Testis (tissue), 3 donors: ENCODE results near the gene ZNF205. TPM values are rescaled to one million over a fixed set of nuclear protein-coding genes. Genes with fewer than 3 reads are reported as not detected.

Source experiments
- DNase-seq: peaks from one replicate; pipeline ENCODE4 v3.0.0-alpha.2; 2019
- H3K27ac ChIP-seq, 2 donors: fragments of 200-600 bp; sonication (generic); one replicate each; pipeline ENCODE4 v1.5.1; 2019
- H3K27me3 ChIP-seq: fragments of 200-600 bp; sonication (generic); one replicate; pipeline ENCODE4 v1.5.1; 2019
- H3K36me3 ChIP-seq: fragments of 200-600 bp; sonication (generic); one replicate; pipeline ENCODE4 v1.5.1; 2017; ENCODE audit warnings: low read depth; ENCODE audit errors: missing control alignments
- H3K4me1 ChIP-seq: fragments of 200-600 bp; sonication (generic); one replicate; pipeline ENCODE4 v1.5.1; 2019
- H3K4me3 ChIP-seq, 2 donors: fragments of 200-600 bp; sonication (generic); one replicate each; pipeline ENCODE4 v1.5.1; 2017 to 2019
- H3K9me3 ChIP-seq: fragments of 200-600 bp; sonication (generic); one replicate; pipeline ENCODE4 v1.5.1; 2017
- CTCF ChIP-seq, 3 experiments: fragments of 450-650 bp in 2 of 3; fragments of 200-600 bp in 1 of 3; sonication (generic) in 1 of 3; IDR thresholded peaks; one replicate each; pipeline ENCODE4 v1.5.1; 2016 to 2019; ENCODE audit warnings: antibody characterized with exemption in 3 of 3, mild to moderate bottlenecking in 2 of 3, moderate library complexity in 1 of 3
- POLR2A ChIP-seq: fragments of 450-650 bp; IDR thresholded peaks from one replicate; pipeline ENCODE4 v1.6.1; 2017; ENCODE audit warnings: antibody characterized with exemption, mild to moderate bottlenecking, moderate library complexity
- WGBS, 2 donors: methylation state at CpG; one replicate each; pipeline ENCODE4 v1.1.5; 2018; 5-methylcytosine and 5-hydroxymethylcytosine counted together
- intact Hi-C: fragments of 100-400 bp; cut with DNase I; formaldehyde crosslinking; loops from one replicate; pipeline ENCODE4 v1.15.1; 2023; ENCODE audit warnings: low total_unique reads
- polyA plus RNA-seq: library from polyadenylated mRNA; stranded (reverse); fragments of 350-450 nt; fragmentation: Illumina TruSeq; extraction: RNeasy Lipid Tissue Mini Kit (QIAGEN cat#74804); gene quantifications from one replicate; pipeline ENCODE4 v1.2.3, GENCODE V29; 2014; ENCODE audit warnings: low read depth, low replicate concordance; ENCODE audit not compliant: insufficient read depth
- total RNA-seq, 2 donors: library from RNA; depleted of rRNA; stranded (reverse); fragments of >200 nt; gene quantifications; one replicate each; pipeline ENCODE4 v1.2.3, GENCODE V29; 2016

The ZNF205 gene
- total and polyA plus RNA-seq, 3 donors from 2014 or later = 5.5 to 19.4 (median 9.8) TPM

- TF ChIP-seq CTCF (IDR thresholded peaks at IDR 0.05) = no peak
- no peak for TF ChIP-seq POLR2A
- no peaks in the 10 kb centered on the region for H3K36me3 ChIP-seq
- intact Hi-C loops = no loop called here
- whole genome bisulfite sequencing, 2 donors = 79 to 85% methylated on average over 27 to 37 of the region's 71 CpGs
- H3K4me3 ChIP-seq = peak overlapping the region; percentile 15 to 43
- H3K4me1 ChIP-seq = peaks cover 20% of the 10 kb centered on the region
- no peak for DNase-seq
- no peaks in the 10 kb centered on the region for H3K9me3 ChIP-seq
- H3K27me3 ChIP-seq = no peaks in the 10 kb centered on the region
- no peak overlapping the region for H3K27ac ChIP-seq
These were observed 23.3 kb upstream of the ZNF205 start for GRCh38 chr16:3088925-3089716.

- no peak for TF ChIP-seq POLR2A
- no peak for TF ChIP-seq CTCF (IDR thresholded peaks at IDR 0.05)
- WGBS, 2 donors = 65 to 81% methylated on average over 47 to 77 of the region's 81 CpGs
- peaks cover 20% of the 10 kb centered on the region for H3K4me1 ChIP-seq
- no peaks in the 10 kb centered on the region for H3K36me3 ChIP-seq
- DNase-seq = no peak
- H3K4me3 ChIP-seq = peak overlapping the region; percentile 15 to 43
- intact Hi-C loops = no loop called here
- H3K9me3 ChIP-seq = no peaks in the 10 kb centered on the region
- no peaks in the 10 kb centered on the region for H3K27me3 ChIP-seq
- no peak overlapping the region for H3K27ac ChIP-seq
These were observed 22.4 kb upstream of the ZNF205 start for GRCh38 chr16:3089717-3090592.

GRCh38 chr16:3091551-3091950 lies 20.8 kb upstream of the ZNF205 start:
- H3K27me3 ChIP-seq = no peaks in the 10 kb centered on the region
- WGBS, 2 donors = 93% methylated on average over 5 to 8 of the region's 8 CpGs
- no peak for DNase-seq
- intact Hi-C loops = no loop called here
- H3K4me3 ChIP-seq = no peak overlapping the region
- TF ChIP-seq CTCF (IDR thresholded peaks at IDR 0.05) (no peak), POLR2A (no peak)
- H3K27ac ChIP-seq = no peak overlapping the region
- H3K4me1 ChIP-seq = peaks cover 14% of the 10 kb centered on the region
- no peaks in the 10 kb centered on the region for H3K9me3 ChIP-seq
- H3K36me3 ChIP-seq = no peaks in the 10 kb centered on the region

- WGBS, 2 donors = 56 to 93% methylated on average over 3 to 20 of the region's 20 CpGs
- DNase-seq = no peak
- Histone ChIP-seq H3K27ac (no peak overlapping the region), H3K4me3 (no peak overlapping the region), H3K27me3 (no peaks in the 10 kb centered on the region), H3K4me1 (peaks cover 9% of the 10 kb centered on the region), H3K36me3 (no peaks in the 10 kb centered on the region), H3K9me3 (no peaks in the 10 kb centered on the region)
- intact Hi-C loops = no loop called here
- no peak for TF ChIP-seq CTCF (IDR thresholded peaks at IDR 0.05)
These were observed 19.9 kb upstream of the ZNF205 start for GRCh38 chr16:3092501-3092941.
